ACC112 (cell line): ENCODE data around the gene PLEKHA5.

ENCODE experiments used
- H2AFZ ChIP-seq: fragments of 200-600 bp; sonication (generic); one replicate; pipeline ENCODE4 v1.6.0; 2017; ENCODE audit warnings: antibody characterized with exemption, low read length; ENCODE audit not compliant: unreplicated experiment
- H3K27ac ChIP-seq: fragments of 200-600 bp; sonication (generic); 2 replicates; pipeline ENCODE4 v1.5.1; 2014; ENCODE audit warnings: low read depth, mild to moderate bottlenecking, antibody characterized with exemption, low read length, moderate library complexity
- H3K27me3 ChIP-seq: fragments of 200-600 bp; sonication (generic); 2 replicates; pipeline ENCODE4 v1.6.1; 2014; ENCODE audit warnings: mild to moderate bottlenecking, antibody characterized with exemption, low read length, moderate library complexity, mixed read lengths; ENCODE audit not compliant: insufficient read depth
- H3K36me3 ChIP-seq: fragments of 200-600 bp; sonication (generic); 2 replicates; pipeline ENCODE4 v1.6.1; 2016; ENCODE audit warnings: mild to moderate bottlenecking, antibody characterized with exemption, low read length, moderate library complexity, mixed read lengths; ENCODE audit not compliant: insufficient read depth
- H3K4me1 ChIP-seq: fragments of 200-600 bp; sonication (generic); one replicate; pipeline ENCODE4 v1.6.1; 2016; ENCODE audit warnings: low read length, mixed read lengths; ENCODE audit not compliant: insufficient read depth, unreplicated experiment, control insufficient read depth
- H3K4me3 ChIP-seq: fragments of 200-600 bp; sonication (generic); 2 replicates; pipeline ENCODE4 v1.5.1; 2014; ENCODE audit warnings: mild to moderate bottlenecking, low read depth, low read length
- H3K79me2 ChIP-seq: fragments of 200-600 bp; sonication (generic); one replicate; pipeline ENCODE4 v1.6.0; 2016; ENCODE audit warnings: low read length; ENCODE audit not compliant: control insufficient read depth, unreplicated experiment, insufficient read depth

The PLEKHA5 gene

DNA sequence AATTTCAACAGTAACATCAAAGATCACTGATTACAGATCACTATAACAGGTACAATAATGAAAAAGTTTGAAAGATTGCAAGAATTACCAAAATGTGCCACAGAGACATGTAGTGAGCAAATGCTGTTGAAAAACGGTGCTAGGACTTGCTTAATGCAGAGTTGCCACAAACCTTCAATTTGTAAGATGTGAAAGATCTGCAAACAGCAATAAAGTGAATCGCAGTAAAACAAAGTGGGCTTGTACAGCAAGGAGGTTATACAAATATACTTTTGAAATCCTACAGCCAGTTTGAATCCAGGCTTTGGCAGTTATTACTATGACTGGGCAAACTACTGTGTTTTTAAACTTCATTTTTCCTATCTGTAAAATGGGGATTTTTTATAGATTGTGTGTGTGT lies 1.0 kb upstream of the PLEKHA5 start:
- peak overlapping the region; percentile 63; the same call in 1 of the 2 replicates for H3K27ac ChIP-seq
- H2AFZ ChIP-seq, result no peak overlapping the region
- H3K4me1 ChIP-seq, result peaks cover 20% of the 10 kb centered on the region
- 0 out of 2 replicates have a peak, but pooled peaks cover under 1% of the 10 kb centered on the region for H3K36me3 ChIP-seq
- peaks cover 19% of the 10 kb centered on the region for H3K79me2 ChIP-seq
- H3K4me3 ChIP-seq, result no peak overlapping the region
- H3K27me3 ChIP-seq, result no peaks in the 10 kb centered on the region

DNA sequence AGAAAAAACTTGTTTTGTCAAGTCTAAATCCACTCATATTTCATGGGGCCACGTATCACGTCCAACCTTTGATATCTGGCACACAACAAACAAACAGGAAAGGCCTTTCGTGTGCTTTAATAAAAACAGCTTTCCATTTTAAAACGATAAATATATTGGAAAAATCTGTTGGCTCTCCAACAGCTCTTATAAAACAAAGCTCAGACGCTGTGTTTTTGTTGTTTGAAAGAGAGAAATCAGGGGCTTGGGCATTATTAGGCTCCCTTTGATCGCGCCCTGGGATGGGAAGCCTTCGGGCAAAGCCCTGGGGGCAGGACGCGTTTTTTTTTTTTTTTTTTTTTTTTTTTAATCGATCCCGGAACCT lies 429 bp upstream of the PLEKHA5 start:
- Histone ChIP-seq H3K79me2 (peaks cover 23% of the 10 kb centered on the region), H3K4me1 (peaks cover 20% of the 10 kb centered on the region), H3K27ac (peak overlapping the region; percentile 63), H3K4me3 (peak overlapping the region; percentile 67), H2AFZ (peak overlapping the region; percentile 97), H3K36me3 (0 out of 2 replicates have a peak, but pooled peaks cover 7% of the 10 kb centered on the region), H3K27me3 (no peaks in the 10 kb centered on the region)

DNA sequence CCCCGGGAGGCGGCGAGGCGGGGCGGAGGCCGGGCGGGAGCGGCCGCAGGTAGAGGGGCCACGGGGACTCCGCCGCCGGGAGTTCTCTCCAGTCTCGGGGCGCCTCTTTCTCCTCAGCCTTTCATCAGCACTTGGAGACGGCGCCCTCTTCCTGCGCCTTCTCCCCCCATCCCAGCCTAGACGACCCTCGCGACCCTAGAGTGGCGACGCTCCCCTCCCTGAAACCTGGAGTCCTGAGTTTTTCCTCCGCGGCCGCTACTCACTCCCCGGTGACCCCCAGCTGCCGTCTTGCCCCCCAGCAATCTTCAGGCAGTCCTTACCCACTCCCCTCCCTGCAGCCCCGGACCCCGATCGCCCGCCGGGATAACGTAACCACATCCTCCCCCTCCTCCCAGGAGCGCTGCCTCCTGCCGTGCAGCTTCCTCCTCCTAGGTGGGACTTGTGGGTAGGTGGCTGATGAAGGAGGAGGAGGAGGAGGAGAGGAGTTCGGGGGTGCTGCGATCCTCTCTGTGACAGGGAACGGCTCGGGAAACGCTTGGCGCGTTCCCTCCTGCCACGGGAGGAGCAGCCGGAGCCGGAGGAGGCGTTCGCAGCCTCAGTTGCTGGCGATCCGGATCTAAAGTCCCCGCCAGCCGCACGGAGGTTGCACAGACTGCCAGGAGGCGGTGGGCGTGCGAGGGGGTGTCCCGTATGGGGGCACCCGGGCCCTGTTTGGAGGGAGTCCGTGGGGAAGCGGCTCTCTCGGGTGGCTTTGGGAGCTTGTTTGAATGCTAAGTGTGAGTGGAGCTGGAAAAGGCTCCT lies 891 bp downstream of the PLEKHA5 start:
- 0 out of 2 replicates have a peak, but pooled peaks cover 10% of the 10 kb centered on the region for H3K36me3 ChIP-seq
- peaks cover 34% of the 10 kb centered on the region for H3K79me2 ChIP-seq
- no peaks in the 10 kb centered on the region for H3K27me3 ChIP-seq
- peak overlapping the region; percentile 11; the same call in 1 of the 2 replicates for H3K27ac ChIP-seq
- peak overlapping the region; percentile 93 for H3K4me3 ChIP-seq
- peaks cover 15% of the 10 kb centered on the region for H3K4me1 ChIP-seq
- peak overlapping the region; percentile 87 for H2AFZ ChIP-seq

DNA sequence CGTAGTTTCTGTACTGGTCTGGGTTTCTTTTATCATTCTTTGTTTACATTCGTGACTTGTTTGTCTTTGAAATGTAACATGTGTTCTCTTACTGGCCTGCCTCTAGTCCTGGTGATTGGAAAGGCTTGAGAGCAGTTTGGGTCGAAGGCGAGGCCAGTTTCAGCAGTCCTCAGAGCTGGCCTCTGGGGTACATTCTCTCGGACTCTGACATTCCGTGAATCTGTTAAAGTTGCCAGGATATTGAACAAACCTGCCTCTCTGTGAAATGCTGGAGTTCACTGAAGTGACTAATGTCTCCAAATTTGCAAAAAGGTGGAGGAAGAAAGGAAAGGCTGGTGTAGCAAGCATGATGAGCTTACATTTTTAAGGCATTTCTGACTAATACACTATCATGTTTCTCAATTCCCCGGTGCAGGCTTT lies 1.5 kb downstream of the PLEKHA5 start:
- Histone ChIP-seq H3K27me3 (no peaks in the 10 kb centered on the region), H3K27ac (peak overlapping the region; percentile 11; the same call in 1 of the 2 replicates), H3K36me3 (0 out of 2 replicates have a peak, but pooled peaks cover 10% of the 10 kb centered on the region), H3K4me3 (peak overlapping the region; percentile 93), H2AFZ (peak overlapping the region; percentile 87), H3K79me2 (peaks cover 34% of the 10 kb centered on the region), H3K4me1 (peaks cover 13% of the 10 kb centered on the region)

DNA sequence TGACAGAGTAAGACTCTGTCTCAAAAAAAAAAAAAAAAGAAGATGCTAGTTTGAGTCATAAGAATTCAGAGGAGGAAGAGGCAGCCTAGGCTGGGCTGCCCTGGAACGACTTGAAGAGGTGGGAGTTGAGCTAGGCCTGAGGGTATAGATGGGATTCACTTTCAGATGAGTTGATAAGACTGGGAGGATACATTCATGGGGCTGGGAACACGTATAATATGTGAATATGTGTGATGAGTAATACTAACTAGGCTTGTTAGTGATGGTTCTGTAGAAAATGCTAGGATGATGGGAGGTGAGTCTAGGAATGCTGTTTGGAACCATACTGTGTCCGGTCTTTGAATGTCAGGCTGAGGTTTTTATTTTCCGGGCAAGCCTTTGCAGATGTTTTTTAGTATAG lies 9.0 kb downstream of the PLEKHA5 start:
- peaks cover 27% of the 10 kb centered on the region for H3K79me2 ChIP-seq

GRCh38 chr12:19138956-19139355 lies 9.4 kb downstream of the PLEKHA5 start:
- no peak overlapping the region for H2AFZ ChIP-seq
- H3K4me3 ChIP-seq, result no peak overlapping the region
- H3K36me3 ChIP-seq, result 0 out of 2 replicates have a peak, but pooled peaks cover 5% of the 10 kb centered on the region
- no peak overlapping the region for H3K27ac ChIP-seq
- H3K4me1 ChIP-seq, result peaks cover 5% of the 10 kb centered on the region
- peaks cover 23% of the 10 kb centered on the region for H3K79me2 ChIP-seq
- no peaks in the 10 kb centered on the region for H3K27me3 ChIP-seq

More for the DNA sequence above, 9.0 kb downstream of the PLEKHA5 start:
- Histone ChIP-seq H3K27ac (no peak overlapping the region), H3K27me3 (no peaks in the 10 kb centered on the region), H3K4me1 (peaks cover 5% of the 10 kb centered on the region), H3K4me3 (no peak overlapping the region), H2AFZ (no peak overlapping the region), H3K36me3 (0 out of 2 replicates have a peak, but pooled peaks cover 9% of the 10 kb centered on the region)

GRCh38 chr12:19139615-19140194 lies 10.2 kb downstream of the PLEKHA5 start:
- H3K36me3 ChIP-seq, result no peaks in the 10 kb centered on the region
- H3K4me3 ChIP-seq, result no peak overlapping the region
- peaks cover 5% of the 10 kb centered on the region for H3K4me1 ChIP-seq
- H3K27me3 ChIP-seq, result no peaks in the 10 kb centered on the region
- H3K79me2 ChIP-seq, result peaks cover 20% of the 10 kb centered on the region
- H3K27ac ChIP-seq, result no peak overlapping the region
- H2AFZ ChIP-seq, result no peak overlapping the region

DNA sequence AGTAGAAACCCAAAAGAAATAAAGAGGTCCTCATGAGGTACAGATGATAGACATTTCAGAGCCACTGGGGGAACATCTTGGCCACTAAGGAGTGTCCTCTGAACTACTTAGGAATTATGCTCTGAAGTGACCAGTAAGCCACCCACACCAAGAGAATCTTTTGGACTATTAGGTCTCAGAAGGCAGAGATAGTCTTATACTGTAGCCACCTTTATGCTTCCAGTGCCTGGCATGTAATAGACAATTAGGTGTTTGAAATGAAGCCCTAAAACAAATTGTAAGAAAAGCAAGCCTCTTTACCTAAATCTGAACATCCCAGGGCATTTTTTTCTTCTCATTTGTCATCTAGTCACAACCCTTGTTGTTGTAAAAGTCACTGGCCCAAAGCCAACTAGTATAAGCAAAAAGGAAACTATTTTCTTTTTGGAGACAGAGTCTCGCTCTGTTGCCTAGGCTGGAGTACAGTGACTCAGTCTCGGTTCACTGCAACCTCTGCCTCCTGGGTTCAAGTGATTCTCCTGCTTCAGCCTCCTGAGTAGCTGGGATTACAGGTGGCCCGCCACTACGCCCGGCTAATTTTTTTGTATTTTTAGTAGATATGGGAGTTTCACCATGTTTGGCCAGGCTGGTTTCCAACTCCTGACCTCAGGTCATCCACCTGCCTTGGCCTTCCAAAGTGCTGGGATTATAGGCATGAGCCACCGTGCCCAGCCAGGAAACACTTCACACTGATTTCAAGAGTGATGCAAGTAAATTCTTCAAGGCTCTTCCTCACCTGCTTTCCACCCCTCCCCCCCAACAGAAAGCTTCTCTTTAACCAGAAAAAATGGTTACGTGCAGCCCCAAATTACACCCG lies 11.1 kb downstream of the PLEKHA5 start:
- peaks cover 5% of the 10 kb centered on the region for H3K4me1 ChIP-seq
- H2AFZ ChIP-seq, result no peak overlapping the region
- no peaks in the 10 kb centered on the region for H3K27me3 ChIP-seq
- H3K79me2 ChIP-seq, result peaks cover 13% of the 10 kb centered on the region
- H3K36me3 ChIP-seq, result no peaks in the 10 kb centered on the region
- H3K27ac ChIP-seq, result no peak overlapping the region
- no peak overlapping the region for H3K4me3 ChIP-seq

DNA sequence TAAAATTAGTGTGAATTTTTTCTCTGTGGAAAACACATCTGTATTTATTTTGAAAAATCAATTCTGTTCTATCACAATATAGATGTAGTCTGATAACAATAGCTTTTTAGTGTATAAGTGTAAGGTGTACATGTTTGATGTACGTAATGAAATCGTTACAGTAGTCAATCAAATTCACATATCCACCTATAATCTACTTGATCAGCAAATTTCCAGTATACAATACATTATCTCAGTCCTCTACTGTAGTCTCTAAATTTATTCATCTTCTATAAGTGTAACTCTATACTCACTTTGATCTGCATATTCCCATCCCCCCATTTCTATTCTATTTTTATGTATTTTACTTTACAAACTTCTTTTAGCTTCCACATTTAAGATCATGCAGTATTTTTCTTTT lies 13.0 kb downstream of the PLEKHA5 start:
- Histone ChIP-seq H3K4me3 (no peak overlapping the region), H2AFZ (no peak overlapping the region), H3K4me1 (peaks cover 5% of the 10 kb centered on the region), H3K79me2 (peaks cover 9% of the 10 kb centered on the region), H3K27me3 (no peaks in the 10 kb centered on the region), H3K27ac (no peak overlapping the region), H3K36me3 (no peaks in the 10 kb centered on the region; the same call in 1 of the 2 replicates)

- H3K4me1 ChIP-seq, result peaks cover 5% of the 10 kb centered on the region
- no peaks in the 10 kb centered on the region for H3K27me3 ChIP-seq
- H2AFZ ChIP-seq, result no peak overlapping the region
- no peak overlapping the region for H3K4me3 ChIP-seq
- peaks cover 3% of the 10 kb centered on the region for H3K36me3 ChIP-seq
- peaks cover 6% of the 10 kb centered on the region for H3K79me2 ChIP-seq
- no peak overlapping the region for H3K27ac ChIP-seq
These were observed 14.8 kb downstream of the PLEKHA5 start for GRCh38 chr12:19144287-19144686.
